GM19452 (cell line): ENCODE data around the gene AXDND1.

Source experiments
- ATAC-seq: cut with Tn5 transposase; IDR thresholded peaks from one replicate; pipeline ENCODE4 v1.9.1; 2021; ENCODE audit not compliant: unreplicated experiment

The AXDND1 gene

DNA sequence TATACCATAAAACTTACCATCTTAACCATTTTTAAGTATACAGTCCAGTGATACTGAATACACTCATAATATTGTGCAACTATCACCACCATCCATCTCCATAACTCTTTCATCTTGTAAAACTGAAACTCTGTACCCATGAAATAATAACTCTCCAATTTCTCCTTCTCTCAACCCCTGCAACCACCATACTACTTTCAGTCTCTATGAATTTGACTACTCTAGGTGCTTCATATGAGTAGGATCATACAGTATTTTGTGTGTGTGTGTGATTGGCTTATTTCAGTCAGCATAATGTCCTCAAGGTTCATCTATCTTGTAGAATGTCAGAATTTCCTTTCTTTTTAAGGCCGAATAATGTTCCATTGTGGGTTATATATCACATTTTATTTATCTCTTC, 192.3 kb downstream of the AXDND1 start:
- ATAC-seq, result no peak

DNA sequence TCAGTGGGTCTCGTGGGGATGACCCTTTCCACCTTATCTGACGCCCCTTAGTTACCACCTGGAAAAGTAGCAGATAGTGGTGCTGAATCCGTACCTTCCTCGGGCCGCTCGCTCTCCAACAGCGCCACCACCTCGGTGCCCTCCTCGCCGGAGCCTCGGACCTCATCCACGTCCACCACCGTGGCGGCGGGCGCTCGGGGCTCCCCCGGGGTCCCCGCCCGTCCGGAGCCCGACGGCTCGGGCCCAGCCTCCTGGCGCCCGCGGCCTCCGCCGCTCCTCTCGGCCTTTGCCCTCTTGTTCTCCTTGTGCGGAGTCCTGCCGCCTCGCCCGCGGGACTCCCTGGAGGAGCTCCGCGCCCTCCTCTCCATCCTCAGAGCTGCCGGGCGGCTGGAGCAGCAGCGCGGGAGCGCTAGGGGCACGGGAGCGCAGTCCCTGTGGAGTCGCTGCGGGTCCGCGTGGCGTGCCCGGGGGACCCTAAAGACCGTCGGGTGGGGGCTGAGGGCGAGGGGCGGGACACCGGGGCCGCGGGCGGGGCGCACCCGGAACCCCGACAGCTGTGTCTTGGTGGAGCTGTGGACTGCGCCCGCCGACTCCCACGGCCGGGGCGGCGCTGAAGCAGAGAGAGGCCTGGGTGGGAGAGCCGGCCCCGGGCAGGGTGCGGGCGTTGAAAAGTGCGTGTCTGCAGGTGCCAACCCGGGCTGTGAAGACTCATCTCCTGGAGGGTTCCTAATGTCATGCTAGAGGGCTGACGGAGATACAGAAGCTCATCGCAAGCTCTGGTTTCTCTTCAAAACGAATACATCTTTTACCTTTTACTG, 209.9 kb downstream of the AXDND1 start, which contains the start of gene NPHS2:
Gene NPHS2, minus strand, starts transcription at position 452 of the 818 bp plus-strand sequence. Its CDS starts 84 bp downstream, at position 368.
- ATAC-seq, result no peak

DNA sequence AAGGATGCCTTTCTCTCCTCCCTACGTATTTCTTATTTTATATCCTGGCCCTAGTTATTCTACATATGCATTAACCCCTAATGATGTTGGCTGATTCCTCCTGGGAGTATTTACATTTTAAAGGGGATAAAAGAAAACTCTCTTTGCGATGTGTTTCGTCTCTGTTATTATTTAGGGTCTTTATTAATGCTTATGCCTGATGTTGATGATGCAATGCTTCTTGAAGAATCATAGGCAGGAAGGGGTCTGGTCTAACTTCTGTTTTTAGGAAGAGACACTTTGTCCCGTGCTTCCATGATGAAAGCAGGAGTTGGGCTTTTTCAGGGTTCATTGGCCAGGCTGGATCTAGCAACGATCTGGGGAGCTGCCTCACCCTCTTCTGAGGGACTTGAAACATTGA, 210.7 kb downstream of the AXDND1 start:
- no peak for ATAC-seq

DNA sequence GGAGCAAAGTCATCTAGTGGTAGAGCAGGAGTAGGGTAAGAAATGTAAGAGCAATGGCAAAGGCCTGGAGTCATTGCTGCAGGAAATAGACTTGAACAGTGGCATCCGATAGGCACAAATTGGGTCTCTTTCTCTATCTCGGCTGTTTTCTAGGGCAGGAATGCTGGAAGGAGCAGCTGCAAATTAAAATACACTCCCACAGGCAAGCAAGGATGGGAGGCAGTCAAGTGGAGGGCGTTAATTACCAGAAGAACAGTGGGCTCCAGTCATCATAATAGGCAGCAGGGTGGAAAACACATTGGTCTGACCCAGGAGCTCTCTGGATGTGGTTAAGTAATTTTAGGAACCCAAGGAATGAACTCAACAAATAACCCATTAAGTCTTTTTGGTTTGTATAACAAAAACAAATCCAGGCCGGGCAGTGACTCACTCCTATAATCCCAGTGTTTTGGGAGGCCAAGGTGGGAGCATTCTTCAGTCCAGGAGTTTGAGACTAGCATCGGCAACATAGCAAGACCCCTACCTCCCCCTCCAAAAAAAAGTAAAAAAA, 218.1 kb downstream of the AXDND1 start:
- ATAC-seq, result no peak

DNA sequence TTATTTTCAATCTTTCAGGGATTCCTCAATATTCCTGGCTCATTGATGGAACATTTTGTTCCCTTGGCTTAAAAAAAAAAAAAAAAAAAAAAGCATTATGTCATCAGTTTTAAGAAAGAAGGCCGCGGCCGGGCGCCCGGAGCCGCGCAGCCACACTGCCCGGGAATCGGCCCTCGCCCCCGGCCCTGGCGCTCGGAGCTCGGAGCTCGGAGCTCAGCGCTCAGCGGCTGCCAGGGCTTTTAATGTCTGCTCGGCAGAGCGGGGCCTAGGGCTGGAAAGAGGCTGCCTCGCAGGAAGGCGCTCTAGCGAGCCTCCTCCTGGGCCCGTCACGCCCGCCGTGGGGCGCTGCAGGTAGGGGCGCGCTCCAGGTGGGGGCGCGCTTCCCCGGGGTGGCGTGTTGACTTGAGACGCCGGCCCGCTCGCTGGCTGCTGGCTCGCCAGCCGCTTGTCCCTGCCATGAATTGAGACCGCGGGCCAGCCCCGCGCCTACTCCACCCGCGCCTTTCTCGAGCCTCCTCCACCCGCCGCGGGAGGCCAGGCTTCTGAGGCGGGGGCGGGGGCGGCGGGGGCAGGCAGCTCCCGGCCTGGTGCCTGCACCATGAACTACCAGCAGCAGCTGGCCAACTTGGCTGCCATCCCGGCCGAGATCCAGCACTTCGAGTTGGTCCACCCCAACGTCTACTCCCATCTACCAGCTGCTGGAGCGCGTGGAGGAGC, 220.5 kb downstream of the AXDND1 start:
- no peak for ATAC-seq

DNA sequence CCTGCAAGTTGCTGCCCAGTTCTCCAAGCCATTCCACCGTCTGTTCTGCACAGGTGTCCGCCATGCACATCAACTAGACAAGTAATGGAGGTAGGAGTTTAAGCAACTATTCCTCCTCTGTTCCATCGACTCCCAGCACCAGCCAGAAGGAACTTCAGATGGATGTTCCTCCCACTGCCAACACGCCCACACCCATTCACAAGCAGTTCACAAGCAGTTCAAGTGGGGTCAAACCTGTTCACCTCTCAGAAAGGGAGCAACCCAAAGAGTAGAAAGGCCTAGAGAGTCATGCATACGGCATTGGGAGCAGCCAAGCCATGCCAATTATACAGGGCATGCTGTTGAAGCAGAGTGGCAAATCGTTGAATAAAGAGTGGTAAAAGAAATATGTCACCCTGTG, 221.6 kb downstream of the AXDND1 start:
- no peak for ATAC-seq

DNA sequence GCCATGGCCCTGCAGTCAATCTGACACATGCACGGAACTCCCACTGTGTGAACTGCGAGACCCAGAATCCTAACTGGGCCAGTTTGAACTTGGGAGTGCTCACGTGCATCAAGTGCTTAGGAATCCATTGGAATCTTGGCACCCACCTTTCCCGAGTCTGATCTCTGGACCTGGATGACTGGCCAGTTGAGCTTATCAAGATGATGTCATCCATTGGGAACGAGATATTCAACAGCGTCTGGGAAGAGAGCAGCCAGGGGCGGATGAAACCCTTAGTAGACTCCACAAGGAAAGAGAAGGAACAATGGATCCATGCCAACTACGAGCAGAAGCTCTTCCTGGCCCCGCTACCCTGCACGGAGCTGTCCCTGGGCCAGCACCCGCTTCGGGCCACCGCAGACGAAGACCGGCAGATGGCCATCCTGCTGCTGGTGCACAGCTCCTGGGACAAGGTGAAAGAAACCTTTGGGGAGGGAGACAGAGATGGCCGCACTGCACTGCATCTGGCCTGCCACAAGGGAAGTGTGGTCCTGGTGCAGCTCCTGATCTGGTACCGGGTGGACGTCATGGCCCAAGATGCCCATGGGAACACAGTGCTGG, 222.8 kb downstream of the AXDND1 start:
- no peak for ATAC-seq

DNA sequence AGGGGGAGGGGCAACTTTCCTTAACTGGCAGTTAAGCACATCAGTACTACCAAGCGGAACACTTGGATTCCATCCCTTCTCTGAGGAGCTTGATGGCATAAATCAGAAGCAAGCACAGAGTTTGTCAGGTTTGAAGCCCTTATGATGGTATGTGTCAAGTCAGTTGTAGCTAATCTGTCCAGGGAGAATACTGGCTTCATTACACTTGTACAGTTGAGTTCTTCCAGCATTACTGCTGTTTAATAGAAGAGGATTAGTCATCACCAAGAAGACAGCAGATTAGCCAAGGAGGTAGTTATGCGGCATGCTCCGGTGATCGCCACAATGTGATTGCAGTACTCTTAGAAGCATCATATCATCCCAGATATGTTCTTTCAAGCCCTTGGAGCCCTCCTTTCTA, 223.7 kb downstream of the AXDND1 start:
- no peak for ATAC-seq

DNA sequence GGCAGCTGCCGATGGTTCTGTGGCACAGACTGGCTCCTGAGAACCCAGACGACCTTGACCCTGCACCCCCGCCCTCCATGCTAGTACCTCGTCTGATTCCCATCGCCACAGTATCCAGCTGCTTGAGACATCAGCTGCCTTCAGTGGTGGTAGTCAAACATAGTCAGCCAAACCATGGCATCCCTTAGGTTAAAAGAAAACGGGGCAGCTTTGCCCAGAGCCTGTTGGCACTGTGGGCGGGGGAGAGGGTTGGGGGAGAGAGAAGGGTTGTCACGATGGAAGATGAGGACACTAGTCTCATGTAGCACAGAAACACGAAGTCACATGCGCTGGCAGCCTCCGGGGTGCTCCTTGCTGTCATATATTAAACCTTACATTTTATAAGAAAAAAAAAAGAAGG, 224.9 kb downstream of the AXDND1 start:
- ATAC-seq, result no peak

DNA sequence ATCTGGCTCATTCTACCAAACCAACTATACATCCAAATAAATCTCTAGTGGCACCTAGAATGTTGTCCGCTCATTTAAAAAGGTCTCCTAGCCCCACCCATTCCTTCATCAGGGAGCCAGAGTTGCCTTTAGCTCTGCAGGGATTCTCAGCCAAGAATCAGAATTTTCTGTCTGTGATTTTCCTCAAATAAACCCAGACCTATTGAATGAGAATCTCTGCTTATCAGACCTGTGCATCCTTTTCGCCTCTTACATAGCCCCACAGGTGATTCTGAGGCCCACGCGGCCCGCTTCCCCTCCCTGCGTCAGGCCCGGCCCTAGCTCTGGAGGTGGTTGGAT, 225.5 kb downstream of the AXDND1 start:
- ATAC-seq, result no peak

DNA sequence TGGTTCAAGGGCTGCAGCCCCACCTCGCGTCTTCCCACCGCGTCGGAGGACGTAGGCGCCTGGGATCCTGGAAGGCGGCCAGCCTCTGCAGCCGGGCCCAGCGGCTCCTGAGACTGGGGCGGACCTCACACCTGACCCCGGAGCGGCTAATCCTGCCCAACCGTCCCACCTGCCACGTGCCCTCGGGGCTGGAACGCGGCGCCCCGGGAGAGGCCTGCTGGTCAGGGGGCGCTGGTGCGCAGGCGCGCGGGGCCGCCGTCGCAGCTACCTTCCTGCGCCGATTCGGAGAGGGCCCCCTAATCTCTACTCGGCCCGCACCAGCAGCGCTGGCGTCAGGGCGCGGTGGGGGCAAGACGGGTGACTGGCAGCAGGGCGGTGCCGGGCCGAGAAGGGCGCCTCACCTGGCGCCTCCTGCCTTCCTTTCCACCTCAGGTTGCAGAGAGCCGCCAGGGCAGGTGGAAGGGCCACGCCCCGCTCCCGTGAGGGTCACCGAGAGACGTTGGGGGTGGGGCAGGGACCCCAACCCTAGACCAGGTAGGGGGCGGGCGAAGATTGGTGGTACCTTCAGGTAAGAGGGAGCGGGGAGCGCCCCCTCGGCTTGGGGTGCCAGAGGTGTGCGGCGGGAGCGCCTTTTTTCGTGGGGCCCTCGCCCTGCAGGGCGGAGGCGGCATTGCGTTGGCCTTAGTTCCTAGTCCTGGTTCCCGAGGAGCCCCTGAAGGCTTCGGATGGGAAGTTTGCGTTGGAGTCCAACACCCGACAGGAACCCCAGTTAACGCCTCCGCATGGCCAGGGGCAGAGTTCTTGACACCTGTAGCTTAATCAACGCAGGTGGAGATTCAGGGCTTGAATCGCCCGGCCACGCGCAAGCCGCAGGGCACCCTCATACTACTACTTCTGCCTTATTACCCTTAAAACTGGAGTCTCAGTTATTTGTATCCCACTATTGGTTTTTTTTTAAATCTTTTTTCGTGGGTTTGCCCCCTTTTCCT, 226.1 kb downstream of the AXDND1 start, which contains the start of gene TDRD5:
Gene TDRD5, plus strand, starts transcription at position 241 of the 989 bp plus-strand sequence. CDS start 784 bp downstream, outside the sequence.
- ATAC-seq, result no peak

DNA sequence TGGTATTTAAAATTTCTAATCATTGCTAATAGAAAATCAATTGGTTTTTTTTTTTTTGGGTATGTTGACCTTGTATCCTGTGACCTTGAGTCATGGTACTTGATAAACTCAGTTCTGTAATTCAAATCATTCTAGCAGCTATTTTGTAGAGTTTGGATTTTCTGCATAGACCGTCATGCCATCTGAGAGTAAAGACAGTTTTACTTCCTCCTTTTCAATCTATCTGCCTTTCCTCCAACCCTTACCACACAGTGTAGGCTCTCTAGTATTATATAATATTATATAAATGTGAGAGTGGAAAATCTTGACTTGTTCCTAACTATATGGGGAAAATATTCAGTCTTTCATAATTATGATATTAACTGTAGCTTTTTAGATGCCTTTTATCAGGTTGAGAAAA, 232.9 kb downstream of the AXDND1 start:
- ATAC-seq, result no peak

DNA sequence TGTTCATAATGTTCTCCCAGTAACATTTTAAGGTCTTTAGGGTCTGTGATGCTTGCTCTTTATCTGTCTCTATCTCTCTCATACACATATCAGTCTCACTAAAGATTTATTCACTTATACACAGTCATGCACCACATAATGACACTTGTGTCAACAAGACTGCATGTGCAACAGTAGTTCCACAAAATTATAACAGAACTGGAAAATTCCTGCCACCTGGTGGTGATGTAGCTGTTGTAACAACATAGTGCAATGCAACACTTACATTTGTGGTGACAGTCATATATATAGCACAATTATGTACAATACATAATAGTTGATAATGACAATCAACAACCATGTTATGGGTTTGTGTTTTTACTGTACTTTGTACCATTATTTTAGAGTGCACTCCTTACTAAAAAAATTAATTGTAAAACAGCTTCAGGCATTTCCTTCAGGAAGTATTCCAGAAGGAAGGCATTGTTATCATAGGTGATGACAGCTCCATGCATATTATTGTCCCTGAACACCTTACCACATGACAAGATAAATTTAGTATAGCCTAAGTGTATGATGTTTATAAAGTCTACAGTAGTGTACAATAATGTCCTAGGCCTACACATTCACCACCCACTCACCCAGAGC, 234.0 kb downstream of the AXDND1 start:
- no peak for ATAC-seq

DNA sequence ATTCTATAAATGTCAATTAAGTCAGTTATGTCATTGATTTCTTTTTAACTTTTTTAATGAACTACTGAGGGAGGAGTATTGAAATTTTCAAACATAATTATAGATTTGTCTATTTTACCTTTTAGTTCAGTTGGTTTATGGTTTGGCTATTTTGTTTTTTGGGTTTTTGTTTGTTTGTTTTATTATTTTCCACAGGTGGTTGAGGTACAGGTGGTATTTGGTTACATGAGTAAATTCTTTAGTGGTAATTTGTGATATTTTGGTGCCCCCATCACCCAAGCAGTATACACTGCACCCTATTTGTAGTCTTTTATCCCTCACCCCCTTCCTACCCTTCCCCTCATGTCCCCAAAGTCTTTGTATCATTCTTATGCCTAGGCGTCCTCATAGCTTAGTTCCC, 235.3 kb downstream of the AXDND1 start:
- ATAC-seq, result no peak
